AG04449 (cell line): ENCODE data around the gene BRINP2.
A peak's percentile ranks its signal among the peaks of the same experiment; 100 is the strongest.

ENCODE experiments used
- CTCF ChIA-PET: fragments of 350-600 bp; formaldehyde crosslinking; extraction: SDS; loops from one replicate; lab custom pipeline; 2021; ENCODE audit warnings: antibody characterized with exemption; lab: Yijun Ruan, JAX
- POLR2A ChIA-PET: fragments of 400-600, 350-600 bp; formaldehyde crosslinking; extraction: SDS; loops from one replicate; lab custom pipeline; 2020; ENCODE audit warnings: antibody characterized with exemption, inconsistent platforms; lab: Yijun Ruan, JAX
- DNase-seq: peaks from one replicate; pipeline ENCODE4 v3.0.0-alpha.2; 2010; ENCODE audit warnings: low read depth, low spot score
- H3K4me3 ChIP-seq: 2 replicates; pipeline ENCODE4 v1.5.1; 2011; ENCODE audit warnings: low read depth, mild to moderate bottlenecking, control low read depth, low read length
- CTCF ChIP-seq: IDR thresholded peaks from one replicate; pipeline ENCODE4 v1.5.1; 2011; ENCODE audit warnings: mild to moderate bottlenecking, moderate library complexity, low read length, control low read depth, inconsistent platforms; ENCODE audit not compliant: insufficient read depth; ENCODE audit errors: missing control alignments

The BRINP2 gene

GRCh38 chr1:177163844-177164379, 6.8 kb upstream of the BRINP2 start:
- TF ChIP-seq CTCF, result no peak
- no peak overlapping the region for H3K4me3 ChIP-seq
- CTCF ChIA-PET, result interaction anchor here (0.9 kb wide), 1 partner anchor 17 kb away, joined by 3 read pairs; no protein-coding TSS in a partner anchor
- no peak for DNase-seq
- POLR2A ChIA-PET, result no interaction called here

- ChIA-PET POLR2A (no interaction called here), CTCF (interaction anchor here (0.6 to 0.9 kb wide), 2 partner anchors 17 kb away, joined by 3 read pairs; no protein-coding TSS in a partner anchor)
- no peak for TF ChIP-seq CTCF
- peak within 1 kb of the TSS; percentile 36 for H3K4me3 ChIP-seq
- DNase-seq, result no peak
Measured at GRCh38 chr1:177164380-177165068, 6.2 kb upstream of the BRINP2 start, which contains the start of gene ASTN1. Gene ASTN1, minus strand, starts transcription at chr1:177164712. Its CDS starts 36 bp downstream, at chr1:177164676.

- no peak overlapping the region for H3K4me3 ChIP-seq
- DNase-seq, result no peak
- POLR2A ChIA-PET, result no interaction called here
- no peak for TF ChIP-seq CTCF
- CTCF ChIA-PET, result interaction anchor here (0.6 kb wide), 1 partner anchor 17 kb away, joined by 3 read pairs; no protein-coding TSS in a partner anchor
Measured at GRCh38 chr1:177165069-177165439, 5.7 kb upstream of the BRINP2 start.

GRCh38 chr1:177171536-177172123, 872 bp downstream of the BRINP2 start:
- no peak for TF ChIP-seq CTCF
- CTCF ChIA-PET, result interaction anchor here (4.8 kb wide), 1 partner anchor 10 kb away, joined by 20 read pairs; no protein-coding TSS in a partner anchor
- POLR2A ChIA-PET, result no interaction called here
- H3K4me3 ChIP-seq, result no peak overlapping the region
- no peak for DNase-seq

- no peak for DNase-seq
- ChIA-PET CTCF (interaction anchor here (4.8 kb wide), 1 partner anchor 9 kb away, joined by 20 read pairs; no protein-coding TSS in a partner anchor), POLR2A (no interaction called here)
- no peak for TF ChIP-seq CTCF
- no peak overlapping the region for H3K4me3 ChIP-seq
Measured at GRCh38 chr1:177172272-177172671, 1.5 kb downstream of the BRINP2 start.

- TF ChIP-seq CTCF, result no peak
- H3K4me3 ChIP-seq, result no peak overlapping the region
- CTCF ChIA-PET, result interaction anchor here (4.8 kb wide), 1 partner anchor 9 kb away, joined by 20 read pairs; no protein-coding TSS in a partner anchor
- DNase-seq, result no peak
- POLR2A ChIA-PET, result no interaction called here
Measured at GRCh38 chr1:177172866-177173265, 2.1 kb downstream of the BRINP2 start.
